Stomach (tissue), 9 donors: Measurements from ENCODE around the gene SNTG2. TPM values are rescaled to one million over a fixed set of nuclear protein-coding genes. Genes with fewer than 3 reads are reported as not detected.
"Not testable (repeated sequence)": the region's sequence is repeated elsewhere in the genome, so short reads cannot be mapped to it uniquely, and the experiment has no call there.

Experiments used
- DNase-seq, 2 donors: peaks; one replicate each; pipeline versions ENCODE4 v3.0.0 to v3.0.0-alpha.2; 2013 to 2019
- H3K27ac ChIP-seq, 5 donors: fragments of 200-600 bp in 4 of 5; sonication (generic) in 4 of 5; one replicate each; pipeline ENCODE4 v1.5.1; 2013 to 2019; ENCODE audit warnings: mild to moderate bottlenecking in 1 of 5, moderate library complexity in 1 of 5
- H3K27me3 ChIP-seq, 3 donors: fragments of 200-600 bp; sonication (generic); one replicate each; pipeline ENCODE4 v1.5.1; 2017 to 2019; ENCODE audit warnings: mixed run types in 1 of 3
- H3K36me3 ChIP-seq, 4 donors: fragments of 200-600 bp; sonication (generic); 1 replicate in 3 of 4; 2 replicates in 1 of 4; pipeline ENCODE4 v1.5.1; 2016 to 2019
- H3K4me1 ChIP-seq, 4 donors: fragments of 200-600 bp; sonication (generic); one replicate each; pipeline ENCODE4 v1.5.1; 2016 to 2019
- H3K4me3 ChIP-seq, 4 donors: fragments of 200-600 bp; sonication (generic) in 3 of 4; one replicate each; pipeline ENCODE4 v1.5.1; 2016 to 2019; ENCODE audit warnings: mild to moderate bottlenecking in 1 of 4
- H3K9me3 ChIP-seq, 4 donors: fragments of 200-600 bp; sonication (generic); one replicate each; pipeline ENCODE4 v1.5.1; 2016 to 2019
- EP300 ChIP-seq: sonication (generic); formaldehyde crosslinking; IDR thresholded peaks from one replicate; pipeline ENCODE4 v1.6.1; 2017; ENCODE audit warnings: antibody characterized with exemption
- POLR2A ChIP-seq, 4 donors: fragments of 450-650 bp; IDR thresholded peaks; one replicate each; pipeline ENCODE4 v1.6.1; 2016; ENCODE audit warnings: antibody characterized with exemption in 4 of 4, control low read depth in 2 of 4, mild to moderate bottlenecking in 1 of 4, moderate library complexity in 1 of 4
- POLR2AphosphoS5 ChIP-seq, 3 donors: sonication (generic); formaldehyde crosslinking; IDR thresholded peaks; one replicate each; pipeline ENCODE4 v1.6.1; 2016; ENCODE audit warnings: antibody characterized with exemption in 3 of 3
- WGBS, 5 donors: extraction: QIAGEN DNeasy Blood & Tissue Kit in 3 of 5; methylation state at CpG; one replicate each; pipeline versions ENCODE4 v1.1.5 to v1.1.7; 2013 to 2018; 5-methylcytosine and 5-hydroxymethylcytosine counted together
- intact Hi-C: fragments of 100-400 bp; cut with DNase I; formaldehyde crosslinking; loops from one replicate; pipeline ENCODE4 v1.15.1; 2023; ENCODE audit warnings: low total_unique reads
- polyA plus RNA-seq, 3 donors: library from polyadenylated mRNA; stranded (reverse); fragments of 200-250 nt; gene quantifications; one replicate each; pipeline ENCODE4 v1.2.3, GENCODE V29; 2013
- total RNA-seq, 5 donors: library from RNA; depleted of rRNA; stranded (reverse); fragments of >200 nt; gene quantifications; one replicate each; pipeline versions ENCODE4 v1.1.0 to v1.2.3, GENCODE V29; 2014 to 2016
- TF ChIP-seq, protein P1 (sequence below), 7 experiments: fragments of 450-650 bp in 4 of 7; fragments of 200-600 bp in 3 of 7; sonication (generic) in 3 of 7; IDR thresholded peaks; one replicate each; pipeline ENCODE4 v1.5.1; 2016 to 2019; ENCODE audit warnings: antibody characterized with exemption in 7 of 7, control low read depth in 2 of 7, mild to moderate bottlenecking in 1 of 7
- donor health status: healthy with polysubstance abuse.
- donor health status: Bipolar disorder and iron deficiency.
- donor health status: healthy.

The SNTG2 gene
- total and polyA plus RNA-seq, 8 donors, result 0.68 to 19.6 (median 5.3) TPM; not detected in 1

GRCh38 chr2:1226766-1227165 lies 276.1 kb downstream of the SNTG2 start:
- no peaks in the 10 kb centered on the region for H3K36me3 ChIP-seq
- intact Hi-C loops, result no loop called here
- H3K4me3 ChIP-seq, result no peak overlapping the region
- 83 to 92% (median 90%) methylated on average over 3 of the region's 3 CpGs for WGBS, 5 donors
- H3K27ac ChIP-seq, result no peak overlapping the region
- H3K27me3 ChIP-seq, result no peaks in the 10 kb centered on the region
- peak in 1 of 2 donors; percentile 27 for DNase-seq
- H3K9me3 ChIP-seq, result peaks cover 0 to 12% (median 6%) of the 10 kb centered on the region in 4 donors
- TF ChIP-seq, protein P1, sequence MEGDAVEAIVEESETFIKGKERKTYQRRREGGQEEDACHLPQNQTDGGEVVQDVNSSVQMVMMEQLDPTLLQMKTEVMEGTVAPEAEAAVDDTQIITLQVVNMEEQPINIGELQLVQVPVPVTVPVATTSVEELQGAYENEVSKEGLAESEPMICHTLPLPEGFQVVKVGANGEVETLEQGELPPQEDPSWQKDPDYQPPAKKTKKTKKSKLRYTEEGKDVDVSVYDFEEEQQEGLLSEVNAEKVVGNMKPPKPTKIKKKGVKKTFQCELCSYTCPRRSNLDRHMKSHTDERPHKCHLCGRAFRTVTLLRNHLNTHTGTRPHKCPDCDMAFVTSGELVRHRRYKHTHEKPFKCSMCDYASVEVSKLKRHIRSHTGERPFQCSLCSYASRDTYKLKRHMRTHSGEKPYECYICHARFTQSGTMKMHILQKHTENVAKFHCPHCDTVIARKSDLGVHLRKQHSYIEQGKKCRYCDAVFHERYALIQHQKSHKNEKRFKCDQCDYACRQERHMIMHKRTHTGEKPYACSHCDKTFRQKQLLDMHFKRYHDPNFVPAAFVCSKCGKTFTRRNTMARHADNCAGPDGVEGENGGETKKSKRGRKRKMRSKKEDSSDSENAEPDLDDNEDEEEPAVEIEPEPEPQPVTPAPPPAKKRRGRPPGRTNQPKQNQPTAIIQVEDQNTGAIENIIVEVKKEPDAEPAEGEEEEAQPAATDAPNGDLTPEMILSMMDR (IDR thresholded peaks at IDR 0.05), result no peak
- TF ChIP-seq EP300 (no peak), POLR2AphosphoS5 (IDR thresholded peaks at IDR 0.05) (no peak), POLR2A (IDR thresholded peaks at IDR 0.05) (no peak)
- no peaks in the 10 kb centered on the region for H3K4me1 ChIP-seq

DNA sequence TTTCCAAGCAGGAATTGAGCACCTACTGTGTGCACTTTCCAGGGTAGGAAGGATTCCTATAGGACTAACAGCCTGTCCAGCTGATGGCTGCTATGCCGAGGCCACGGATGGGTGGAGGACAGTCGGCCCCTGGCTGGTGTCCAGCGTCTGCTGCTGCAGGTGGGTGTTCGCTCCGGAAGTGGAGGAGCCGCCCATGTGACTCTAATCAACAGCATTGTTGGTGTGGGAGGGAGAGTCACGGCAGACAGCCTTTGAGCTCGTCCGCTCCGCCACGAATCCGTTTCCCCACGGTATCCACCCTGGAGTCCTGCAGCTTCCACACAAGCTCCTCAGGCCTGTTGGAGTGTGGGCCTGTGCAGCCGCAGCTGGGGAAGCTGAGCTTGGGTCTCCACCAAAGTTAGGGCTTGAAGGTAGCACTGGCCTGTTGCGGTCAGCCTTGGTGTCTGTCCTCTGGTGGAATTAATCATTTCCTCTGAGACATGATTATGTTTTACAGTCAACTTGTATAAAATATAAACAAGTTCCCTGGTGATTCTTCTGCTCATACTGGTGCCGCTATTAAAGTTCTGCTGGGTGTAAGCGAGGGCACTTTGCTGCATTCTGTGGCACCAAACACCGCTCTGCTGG lies 276.7 kb downstream of the SNTG2 start:
- Histone ChIP-seq H3K4me1 (no peaks in the 10 kb centered on the region), H3K4me3 (no peak overlapping the region), H3K27me3 (no peaks in the 10 kb centered on the region), H3K9me3 (peaks cover 0 to 12% (median 6%) of the 10 kb centered on the region in 4 donors), H3K27ac (no peak overlapping the region), H3K36me3 (no peaks in the 10 kb centered on the region)
- intact Hi-C loops, result no loop called here
- TF ChIP-seq, protein P1 (IDR thresholded peaks at IDR 0.05), result no peak
- TF ChIP-seq POLR2AphosphoS5 (IDR thresholded peaks at IDR 0.05) (no peak), POLR2A (IDR thresholded peaks at IDR 0.05) (no peak), EP300 (no peak)
- 79 to 87% (median 81%) methylated on average over 9 to 19 of the region's 19 CpGs for WGBS, 5 donors
- no peak for DNase-seq

- DNase-seq, result not testable (repeated sequence)
Observed at GRCh38 chr2:1229596-1229995, 278.9 kb downstream of the SNTG2 start.

DNA sequence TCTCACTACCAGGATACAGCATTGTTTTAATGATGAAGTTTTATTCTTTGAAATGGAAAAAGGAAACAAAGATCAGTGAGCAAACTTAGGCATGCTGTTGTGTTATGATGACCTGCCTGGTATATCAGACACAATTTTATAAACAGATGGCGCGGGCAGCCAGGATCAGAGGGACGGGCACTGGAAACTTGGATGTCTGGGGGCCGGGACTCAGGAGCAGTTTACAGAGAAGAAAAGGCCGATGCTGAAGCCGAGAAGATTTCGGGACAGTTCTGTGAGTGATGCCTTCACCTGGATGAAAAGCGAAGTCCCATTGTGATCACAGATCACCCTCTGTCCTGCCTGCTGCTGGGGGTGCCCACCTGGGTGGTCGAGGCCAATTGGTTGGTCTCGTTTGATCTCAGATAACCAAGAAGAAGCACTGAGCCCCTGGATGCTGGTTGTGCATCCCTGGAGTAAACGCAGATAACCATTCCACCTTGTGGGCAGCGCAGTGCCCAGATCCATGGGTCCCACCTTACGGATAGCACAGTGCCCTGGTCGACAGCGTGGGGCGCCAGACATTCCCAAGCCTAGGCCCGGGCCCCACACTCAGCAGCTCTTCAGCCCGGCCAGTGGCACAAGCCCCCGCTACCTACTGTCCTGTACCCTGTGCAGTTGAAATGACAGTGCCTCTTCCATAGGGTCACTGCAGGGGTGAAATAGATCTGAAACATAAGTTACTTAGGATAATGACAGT lies 279.7 kb downstream of the SNTG2 start:
- H3K9me3 ChIP-seq, result peaks cover 0 to 12% (median 6%) of the 10 kb centered on the region in 4 donors
- DNase-seq, result no peak
- no peak for TF ChIP-seq POLR2A (IDR thresholded peaks at IDR 0.05)
- TF ChIP-seq EP300, result no peak
- TF ChIP-seq POLR2AphosphoS5 (IDR thresholded peaks at IDR 0.05), result no peak
- no peaks in the 10 kb centered on the region for H3K36me3 ChIP-seq
- 86 to 93% (median 91%) methylated on average over 17 to 19 of the region's 19 CpGs for WGBS, 5 donors
- intact Hi-C loops, result no loop called here
- no peak overlapping the region for H3K27ac ChIP-seq
- no peaks in the 10 kb centered on the region for H3K4me1 ChIP-seq
- no peak overlapping the region for H3K4me3 ChIP-seq
- no peaks in the 10 kb centered on the region for H3K27me3 ChIP-seq

More at GRCh38 chr2:1229596-1229995, 278.9 kb downstream of the SNTG2 start:
- H3K36me3 ChIP-seq, intact Hi-C loops, H3K27ac ChIP-seq, H3K4me1 ChIP-seq, H3K27me3 ChIP-seq, H3K4me3 ChIP-seq: not testable (repeated sequence)
- H3K9me3 ChIP-seq, result peaks cover 0 to 12% (median 6%) of the 10 kb centered on the region in 4 donors
- 93 to 98% (median 95%) methylated on average over 14 to 30 of the region's 30 CpGs for WGBS, 5 donors

DNA sequence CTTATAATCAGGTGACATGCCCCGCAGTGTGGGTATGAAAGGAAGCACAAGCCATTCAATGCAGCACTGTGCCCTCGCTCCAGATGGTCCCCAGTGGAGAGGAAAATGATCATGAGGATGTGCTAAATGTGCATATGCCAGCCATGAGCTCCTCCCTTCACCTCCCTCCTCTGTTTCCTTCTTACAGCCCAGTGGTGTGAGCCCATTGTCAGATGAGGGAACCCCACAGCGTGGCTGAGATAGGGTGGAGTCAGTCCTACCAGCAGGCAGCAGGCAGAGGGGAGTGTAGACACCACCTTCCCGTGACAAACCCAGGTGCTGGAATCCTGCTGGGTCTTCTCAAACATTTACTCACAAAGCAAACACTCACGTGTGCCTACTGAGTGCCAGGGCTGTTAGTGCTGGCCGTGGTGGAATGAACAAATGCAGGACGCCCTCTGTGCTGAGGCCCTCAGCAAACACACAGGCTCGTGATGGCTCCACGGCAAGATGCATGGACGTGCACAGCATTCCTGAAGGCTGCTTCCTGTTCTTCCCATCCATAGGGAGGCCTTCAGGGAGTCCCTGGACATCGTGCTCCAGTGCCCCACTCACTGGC lies 280.9 kb downstream of the SNTG2 start:
- Histone ChIP-seq H3K27ac (no peak overlapping the region), H3K27me3 (no peaks in the 10 kb centered on the region), H3K36me3 (no peaks in the 10 kb centered on the region), H3K9me3 (peaks cover 0 to 12% (median 6%) of the 10 kb centered on the region in 4 donors), H3K4me1 (no peaks in the 10 kb centered on the region), H3K4me3 (no peak overlapping the region)
- 43 to 63% (median 56%) methylated on average over 9 to 11 of the region's 11 CpGs for WGBS, 5 donors
- TF ChIP-seq POLR2AphosphoS5 (IDR thresholded peaks at IDR 0.05) (no peak), POLR2A (IDR thresholded peaks at IDR 0.05) (no peak), EP300 (no peak)
- TF ChIP-seq, protein P1 (IDR thresholded peaks at IDR 0.05), result no peak
- DNase-seq, result no peak
- intact Hi-C loops, result no loop called here
